T47D (cell line): Measurements from ENCODE around the gene BTBD19.
"Not testable (repeated sequence)": the region's sequence is repeated elsewhere in the genome, so short reads cannot be mapped to it uniquely, and the experiment has no call there.

Experiments used
- DNase-seq, 2 experiments: peaks; one replicate each; pipeline versions ENCODE4 v3.0.0 to v3.0.0-alpha.2; 2011 to 2012; ENCODE audit warnings: low read depth in 1 of 2, low spot score in 1 of 2
- JUND ChIP-seq: IDR thresholded peaks from 2 replicates; pipeline ENCODE4 v1.6.1; 2012; ENCODE audit warnings: low read depth
- in situ Hi-C: cut with HindIII; loops from 2 replicates; pipeline ENCODE4 v1.10.0; 2016; ENCODE audit warnings: low sequenced_read_pairs, low pct_unique_long_range_greater_than_20kb

BTBD19 gene

DNA sequence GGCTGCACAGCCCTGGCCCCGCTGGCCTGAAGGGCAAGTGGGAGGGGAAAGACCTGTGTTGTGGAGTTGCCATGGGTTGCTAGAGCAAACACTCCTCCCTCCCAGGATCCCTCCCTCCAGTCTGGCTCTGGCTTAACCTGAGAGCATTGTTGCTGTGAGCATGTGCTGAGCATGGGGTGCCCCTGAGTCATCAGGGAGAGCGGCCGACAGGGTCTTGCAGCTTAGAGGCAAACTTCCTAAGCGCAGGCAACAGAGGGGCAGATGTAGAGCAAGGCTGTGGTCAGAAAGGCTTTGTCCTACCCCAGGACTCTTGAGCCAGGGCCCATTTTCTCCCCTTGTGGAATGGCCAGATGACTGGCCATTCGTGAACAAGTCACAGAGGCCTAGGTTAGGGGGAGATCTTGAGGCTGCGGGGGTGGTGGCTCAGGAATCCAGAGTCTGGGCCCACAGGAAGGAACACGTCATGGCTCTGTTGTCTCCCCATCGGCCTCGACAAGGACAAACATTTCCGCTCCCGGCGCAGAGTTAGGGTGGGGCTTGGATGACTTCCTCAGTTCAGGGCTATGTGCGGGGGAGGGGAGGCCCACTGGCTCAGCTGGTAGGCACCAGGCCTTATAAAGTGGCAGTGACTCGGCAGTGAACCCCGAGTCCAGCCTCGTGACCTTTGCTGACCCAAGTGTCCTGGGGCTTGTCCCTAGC lies 810 bp upstream of the BTBD19 start:
- peak; percentile 66 to 82 for DNase-seq
- in situ Hi-C loops, result no loop called here
- no peak for TF ChIP-seq JUND

DNA sequence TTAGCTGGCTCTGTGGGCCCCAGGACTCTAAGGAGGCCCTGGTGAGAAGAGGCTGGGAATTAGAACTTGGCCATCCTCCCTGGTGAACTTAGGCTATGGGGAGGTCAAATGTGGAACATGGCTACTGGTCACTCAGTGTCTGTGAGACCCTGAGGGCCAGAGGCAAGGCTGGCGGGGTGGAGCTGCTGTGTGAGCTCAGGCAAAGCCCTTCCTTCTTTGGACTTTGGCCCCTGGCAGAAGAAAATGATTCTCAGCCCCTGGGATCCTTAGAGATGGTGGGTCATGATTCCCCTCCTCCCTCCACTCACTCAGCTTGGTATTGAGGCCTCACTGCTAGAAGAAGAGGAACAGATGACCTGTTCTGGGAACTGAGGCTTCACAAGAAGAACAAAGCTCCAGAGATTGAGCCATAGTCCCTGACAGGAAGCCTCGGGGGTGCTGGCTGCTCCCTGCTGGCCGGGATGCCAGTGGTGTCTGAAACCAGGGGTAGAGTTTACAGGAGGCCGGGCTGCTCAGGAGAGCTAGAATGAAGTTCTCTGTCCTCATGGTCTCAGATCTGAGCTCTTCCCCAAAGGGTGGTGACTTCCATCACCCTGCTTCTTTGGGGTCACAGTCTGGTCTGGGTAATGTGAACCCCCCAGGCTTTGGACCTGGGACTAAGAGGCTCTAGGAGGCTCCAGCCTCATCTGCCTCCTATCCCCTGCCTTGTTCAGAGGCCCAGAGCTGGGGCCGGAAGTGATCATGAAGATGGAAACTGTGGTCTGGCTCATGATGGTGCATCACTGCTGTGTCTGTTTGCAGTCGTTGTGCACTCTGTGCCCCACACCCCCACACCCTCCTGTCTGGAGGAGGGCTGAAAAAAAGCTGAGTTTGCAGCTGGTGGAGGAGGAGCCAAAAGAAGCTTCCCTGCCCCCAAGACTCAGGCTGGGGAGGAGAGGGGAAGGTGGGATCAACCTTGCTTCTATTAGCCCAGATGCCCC lies 905 bp downstream of the BTBD19 start:
- in situ Hi-C loops, result no loop called here
- no peak for DNase-seq
- TF ChIP-seq JUND, result no peak

DNA sequence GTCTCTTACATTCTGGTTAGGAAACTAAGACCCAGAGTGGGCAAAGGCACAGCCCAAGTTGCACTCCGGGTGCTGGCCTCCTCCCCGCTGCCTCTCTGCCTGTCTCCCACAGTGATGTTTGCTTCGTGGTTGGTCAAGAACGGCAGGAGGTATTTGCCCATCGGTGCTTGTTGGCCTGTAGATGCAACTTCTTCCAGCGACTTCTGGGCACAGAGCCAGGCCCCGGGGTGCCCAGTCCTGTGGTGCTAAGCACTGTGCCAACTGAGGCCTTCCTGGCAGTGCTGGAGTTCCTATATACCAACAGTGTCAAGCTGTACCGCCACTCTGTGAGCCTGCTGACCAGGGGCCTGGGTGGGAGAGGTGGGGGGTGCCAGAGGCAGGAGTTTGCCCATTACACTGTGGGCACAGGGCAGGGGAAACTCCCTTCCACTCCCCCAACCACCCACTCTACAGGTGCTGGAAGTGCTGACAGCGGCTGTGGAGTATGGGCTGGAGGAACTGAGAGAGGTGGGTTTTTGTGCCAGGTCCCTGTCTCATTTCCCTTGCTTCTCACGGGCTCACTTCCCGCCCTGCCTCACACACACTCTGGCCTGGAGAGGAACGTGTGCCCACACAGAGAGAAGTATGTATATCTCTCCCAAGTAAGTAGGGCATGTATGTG lies 1.9 kb downstream of the BTBD19 start:
- no peak for TF ChIP-seq JUND
- DNase-seq, result peak; percentile 63 to 91
- in situ Hi-C loops, result no loop called here

DNA sequence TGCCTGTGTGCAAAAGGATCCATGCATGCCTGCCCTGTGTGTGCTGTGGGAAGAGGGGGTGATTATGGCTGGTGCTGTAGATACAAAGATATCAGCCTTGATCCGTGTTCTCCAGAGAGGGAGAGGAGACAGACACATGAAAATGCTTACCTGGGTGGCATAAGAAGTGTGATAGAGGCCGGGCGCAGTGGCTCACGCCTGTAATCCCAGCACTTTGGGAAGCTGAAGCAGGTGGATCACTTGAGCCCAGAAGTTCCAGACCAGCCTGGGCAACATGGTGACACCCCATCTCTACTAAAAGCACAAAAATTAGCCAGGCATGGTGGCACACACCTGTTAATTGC lies 2.4 kb downstream of the BTBD19 start:
- DNase-seq, in situ Hi-C loops: not testable (repeated sequence)

DNA sequence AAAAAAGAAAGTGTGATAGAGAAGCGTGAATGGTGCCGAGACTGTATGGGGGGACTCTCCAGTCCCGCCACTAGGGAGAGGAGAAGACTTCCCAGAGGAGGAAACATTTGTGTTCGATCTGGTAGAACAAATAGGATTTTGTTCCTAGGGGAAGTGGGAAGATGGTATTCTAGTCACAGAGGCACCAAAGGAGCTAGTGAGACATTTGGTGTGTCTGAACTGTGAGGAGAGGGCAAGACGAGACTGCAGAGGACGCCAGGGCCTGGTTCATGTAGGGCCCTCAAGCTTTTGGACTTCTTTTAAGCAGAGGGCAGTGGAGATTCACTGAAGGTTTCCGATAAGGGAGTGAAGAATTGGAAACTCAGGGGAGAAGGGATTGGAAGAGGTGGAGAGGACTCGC lies 2.9 kb downstream of the BTBD19 start:
- in situ Hi-C loops, result no loop called here
- DNase-seq, result no peak
- no peak for TF ChIP-seq JUND

DNA sequence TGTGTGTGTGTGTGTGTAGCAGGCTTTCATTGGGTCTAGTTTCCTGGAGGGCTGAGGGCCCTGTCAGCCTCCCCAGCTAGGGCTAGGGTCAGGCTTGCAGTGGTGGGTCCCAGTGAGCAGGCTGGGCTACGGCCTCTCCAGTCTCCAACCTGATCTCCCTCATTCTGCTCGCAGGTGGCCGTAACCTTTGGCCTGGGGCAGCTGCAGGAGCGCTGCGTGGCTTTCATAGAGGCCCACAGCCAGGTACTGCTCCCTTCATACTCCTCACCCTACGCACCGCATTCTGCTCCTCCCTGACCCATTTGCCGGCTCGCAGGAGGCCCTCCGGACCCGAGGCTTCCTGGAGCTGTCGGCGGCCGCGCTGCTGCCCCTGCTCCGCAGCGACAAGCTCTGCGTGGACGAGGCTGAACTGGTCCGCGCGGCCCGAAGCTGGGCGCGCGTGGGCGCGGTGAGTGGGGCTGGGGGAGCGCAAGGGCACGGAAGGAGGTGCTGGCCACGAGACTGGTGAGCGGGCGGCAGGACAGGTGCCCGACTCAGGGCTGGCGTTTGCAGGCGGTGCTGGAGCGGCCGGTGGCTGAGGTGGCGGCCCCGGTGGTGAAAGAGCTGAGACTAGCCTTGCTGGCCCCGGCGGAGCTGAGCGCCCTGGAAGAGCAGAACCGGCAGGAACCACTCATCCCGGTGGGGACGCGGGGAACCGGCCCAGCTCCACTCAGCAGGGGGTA lies 4.7 kb downstream of the BTBD19 start:
- no peak for TF ChIP-seq JUND
- in situ Hi-C loops, result no loop called here
- DNase-seq, result no peak

DNA sequence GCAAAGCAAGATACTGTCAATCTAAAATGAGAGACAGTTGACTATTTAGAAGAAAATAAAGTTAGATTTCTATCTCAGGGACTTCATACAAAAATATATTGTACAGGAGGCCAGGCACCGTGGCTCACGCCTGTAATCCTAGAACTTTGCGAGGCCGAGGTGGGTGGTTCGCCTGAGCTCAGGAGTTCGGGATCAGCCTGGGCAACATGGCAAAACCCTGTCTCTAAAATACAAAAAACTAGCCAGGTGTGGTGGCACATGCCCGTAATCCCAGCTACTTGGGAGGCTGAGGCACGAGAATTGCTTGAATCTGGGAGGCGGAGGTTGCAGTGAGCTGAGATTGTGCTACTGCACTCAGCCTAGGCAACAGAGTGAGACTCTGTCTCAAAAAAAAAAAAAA lies 7.6 kb downstream of the BTBD19 start:
- in situ Hi-C loops, DNase-seq: not testable (repeated sequence)

DNA sequence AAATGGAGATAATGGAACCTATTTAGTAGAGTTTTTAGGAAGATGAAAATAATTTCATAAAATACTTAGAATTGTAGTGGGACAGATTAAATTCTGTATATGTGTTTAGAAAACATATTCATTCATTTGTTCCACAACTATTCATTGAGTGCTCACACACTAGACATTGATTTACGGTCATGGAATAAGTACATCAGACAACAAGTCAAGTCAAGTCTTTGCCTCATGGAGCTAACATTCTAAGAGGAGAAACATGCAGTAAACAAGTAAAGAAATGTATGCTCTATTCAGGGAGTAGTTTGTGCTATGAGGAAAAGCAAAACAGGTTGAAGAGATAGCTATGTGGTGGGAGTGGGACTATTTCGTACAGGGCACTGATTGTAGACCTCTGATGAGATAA lies 9.0 kb downstream of the BTBD19 start:
- TF ChIP-seq JUND, result no peak
- in situ Hi-C loops, result no loop called here
- no peak for DNase-seq

DNA sequence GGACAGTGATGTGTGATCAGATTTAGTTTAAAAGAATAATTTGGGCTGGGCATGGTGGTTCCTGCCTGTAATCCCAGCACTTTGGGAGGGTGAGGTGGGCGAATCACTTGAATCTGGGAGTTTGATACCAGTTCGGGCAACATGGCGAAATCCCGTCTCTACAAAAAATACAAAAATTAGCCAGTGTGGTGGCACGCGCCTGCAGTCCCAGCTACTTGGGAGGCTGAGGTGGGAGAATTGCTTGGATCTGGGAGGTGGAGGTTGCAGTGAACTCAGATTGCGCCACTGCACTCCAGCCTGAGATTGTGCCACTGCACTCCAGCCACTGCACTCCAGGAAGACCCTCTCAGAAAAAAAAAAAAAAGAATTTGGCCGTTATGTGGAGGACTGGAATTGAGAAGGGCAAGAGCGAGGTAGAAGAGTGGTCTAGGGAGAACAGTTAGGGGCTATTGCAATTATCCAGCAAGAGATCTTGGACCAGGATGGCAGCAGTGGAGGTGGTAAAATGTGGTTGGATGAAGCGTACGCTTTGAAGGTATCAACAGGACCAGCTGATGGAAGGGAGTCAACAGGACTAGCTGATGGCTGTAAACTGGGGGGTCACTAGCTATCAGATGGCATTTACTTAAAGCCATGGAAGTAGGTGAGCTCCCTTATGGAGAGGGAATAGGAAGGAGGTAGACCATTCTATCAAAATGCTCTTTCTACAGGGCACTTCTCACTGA lies 9.6 kb downstream of the BTBD19 start:
- in situ Hi-C loops, result no loop called here
- no peak for TF ChIP-seq JUND
- no peak for DNase-seq

DNA sequence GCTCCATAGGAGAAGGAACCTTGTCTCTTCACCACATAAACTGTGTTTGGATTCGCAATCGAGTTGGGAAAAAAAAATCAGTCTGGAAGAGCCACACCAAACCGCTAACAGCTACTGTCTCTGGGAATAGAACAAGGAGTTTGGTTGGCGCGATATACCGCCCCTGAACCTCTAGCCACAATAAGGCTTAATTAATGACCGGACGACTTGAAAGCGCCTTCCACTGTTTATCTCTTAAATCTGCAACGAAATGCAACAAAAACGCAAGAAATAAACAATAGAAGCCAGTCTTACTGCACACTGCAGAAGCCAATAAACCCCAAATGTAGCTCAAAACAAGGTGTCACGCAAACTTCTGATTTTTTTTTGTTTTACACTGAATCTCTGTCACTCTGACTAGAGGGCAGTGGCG lies 10.9 kb downstream of the BTBD19 start:
- no peak for TF ChIP-seq JUND
- DNase-seq, result no peak
- in situ Hi-C loops, result no loop called here

DNA sequence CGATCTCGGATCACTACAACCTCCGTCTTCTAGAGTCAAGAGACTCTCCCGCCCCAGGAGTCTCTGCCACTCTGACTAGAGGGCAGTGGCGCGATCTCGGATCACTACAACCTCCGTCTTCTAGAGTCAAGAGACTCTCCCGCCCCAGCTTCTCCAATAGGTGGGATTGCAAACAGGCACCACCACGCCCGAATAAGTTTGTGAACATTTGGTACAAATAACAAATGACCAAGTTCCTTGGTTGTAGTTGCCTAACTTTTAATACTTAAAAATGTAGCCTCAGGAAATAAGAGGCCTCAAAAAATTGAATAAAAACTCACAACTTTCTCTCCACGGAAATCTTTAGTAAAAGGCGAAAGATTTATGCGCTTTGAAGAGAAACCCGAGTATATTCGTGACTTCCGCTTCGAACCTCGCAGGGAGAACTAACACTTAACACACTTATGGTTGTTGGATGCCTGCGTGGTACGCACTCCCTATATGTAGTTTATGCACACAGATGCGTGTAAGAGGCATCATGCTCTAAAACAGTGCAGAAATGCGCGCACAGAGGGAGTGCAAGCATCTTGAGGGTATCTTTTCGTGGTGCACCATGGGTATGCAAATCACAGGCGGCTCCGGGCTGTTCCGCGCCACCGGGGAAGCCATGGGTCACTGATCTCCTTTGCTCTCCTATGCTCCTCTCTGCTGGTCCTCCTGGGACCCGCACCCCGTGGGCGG lies 11.4 kb downstream of the BTBD19 start:
- DNase-seq, result peak; percentile 62 to 93
- in situ Hi-C loops, result no loop called here
- no peak for TF ChIP-seq JUND
